Measurements from ENCODE around the gene TMEM170B.
A peak's percentile ranks its signal among the peaks of the same experiment; 100 is the strongest.

The TMEM170B gene

GRCh38 chr6:11631008-11631407, 93.5 kb downstream of the TMEM170B start:
- TF ChIP-seq YY1 (IDR thresholded peaks at IDR 0.05; ENCODE audit: low read depth) (no peak), CEBPB (IDR thresholded peaks at IDR 0.05) (no peak), FOXM1 (IDR thresholded peaks at IDR 0.05; ENCODE audit: borderline replicate concordance, low read depth) (no peak), TCF12 (IDR thresholded peaks at IDR 0.05; ENCODE audit: low read depth) (no peak), USF1 (IDR thresholded peaks at IDR 0.05) (no peak), ZBTB7A (IDR thresholded peaks at IDR 0.05; ENCODE audit: low read depth) (no peak), EGR1 (IDR thresholded peaks at IDR 0.05) (no peak), TAF1 (IDR thresholded peaks at IDR 0.05; ENCODE audit: low read depth) (no peak), MAX (IDR thresholded peaks at IDR 0.05) (no peak)

GRCh38 chr6:11631539-11631938, 94.0 kb downstream of the TMEM170B start:
- TF ChIP-seq EP300 (IDR thresholded peaks at IDR 0.05; ENCODE audit: borderline replicate concordance), result no peak
- no peak for TF ChIP-seq TEAD4 (IDR thresholded peaks at IDR 0.05)
- TF ChIP-seq REST (IDR thresholded peaks at IDR 0.05; ENCODE audit: low read depth), result no peak
- TF ChIP-seq TAF1 (IDR thresholded peaks at IDR 0.05; ENCODE audit: low read depth), result no peak

- TF ChIP-seq EGR1 (IDR thresholded peaks at IDR 0.05) (no peak), RAD21 (IDR thresholded peaks at IDR 0.05; ENCODE audit: low read depth) (no peak), YY1 (IDR thresholded peaks at IDR 0.05; ENCODE audit: low read depth) (peak; percentile 29; the same call in 1 of the 2 replicates), MAX (IDR thresholded peaks at IDR 0.05) (no peak), CEBPB (IDR thresholded peaks at IDR 0.05) (no peak), EP300 (IDR thresholded peaks at IDR 0.05; ENCODE audit: borderline replicate concordance) (0 out of 2 replicates have a peak, but pooled peaks have one; percentile 20), USF1 (IDR thresholded peaks at IDR 0.05) (no peak), TEAD4 (IDR thresholded peaks at IDR 0.05) (peak; percentile 65; the same call in 1 of the 2 replicates)
These were observed 94.7 kb downstream of the TMEM170B start for GRCh38 chr6:11632231-11632630.

- TF ChIP-seq NFIC (IDR thresholded peaks at IDR 0.05) (peak; percentile 12; the same call in 1 of the 2 replicates), TEAD4 (IDR thresholded peaks at IDR 0.05) (peak; percentile 82), TAF1 (IDR thresholded peaks at IDR 0.05; ENCODE audit: low read depth) (no peak), EP300 (IDR thresholded peaks at IDR 0.05; ENCODE audit: borderline replicate concordance) (peak; percentile 87), ZBTB7A (IDR thresholded peaks at IDR 0.05; ENCODE audit: low read depth) (no peak), RAD21 (IDR thresholded peaks at IDR 0.05; ENCODE audit: low read depth) (0 out of 2 replicates have a peak, but pooled peaks have one; percentile 7), CEBPB (IDR thresholded peaks at IDR 0.05) (no peak), YY1 (IDR thresholded peaks at IDR 0.05; ENCODE audit: low read depth) (no peak), EGR1 (IDR thresholded peaks at IDR 0.05) (no peak; the same call in 1 of the 2 replicates), TCF12 (IDR thresholded peaks at IDR 0.05; ENCODE audit: low read depth) (peak; percentile 92), MAX (IDR thresholded peaks at IDR 0.05) (peak; percentile 36; the same call in 1 of the 2 replicates), CREB1 (IDR thresholded peaks at IDR 0.05; ENCODE audit: low read depth) (no peak), FOXM1 (IDR thresholded peaks at IDR 0.05; ENCODE audit: borderline replicate concordance, low read depth) (peak; percentile 63), REST (IDR thresholded peaks at IDR 0.05; ENCODE audit: low read depth) (no peak), USF1 (IDR thresholded peaks at IDR 0.05) (no peak)
These were observed 95.4 kb downstream of the TMEM170B start for GRCh38 chr6:11632795-11633511.

Measured in Ishikawa (cell line).